GM18498 (cell line): ENCODE measurements around the gene NEDD1.

Experiments used
- ATAC-seq: cut with Tn5 transposase; IDR thresholded peaks from one replicate; pipeline ENCODE4 v1.9.1; 2021; ENCODE audit warnings: mild to moderate bottlenecking, moderate library complexity; ENCODE audit not compliant: unreplicated experiment

The NEDD1 gene

DNA sequence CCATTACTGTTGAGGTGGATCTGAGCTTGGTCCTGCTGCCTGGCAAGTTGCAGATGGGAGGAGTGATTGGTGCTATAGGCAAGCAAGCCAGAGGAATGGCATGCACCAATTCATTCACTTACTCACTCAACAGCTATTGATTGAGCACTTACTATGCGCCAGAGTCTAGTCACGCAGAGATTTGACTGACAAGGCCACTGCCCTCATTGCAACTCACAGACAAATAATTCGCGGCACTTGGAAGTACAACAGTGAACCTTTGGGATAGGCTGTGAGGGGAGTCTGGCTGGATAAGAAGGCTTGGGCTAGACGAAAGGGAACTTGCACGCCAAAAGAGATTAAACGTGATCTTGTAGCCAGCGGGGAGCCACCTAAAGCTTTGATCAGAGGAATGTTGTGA is 96.2 kb downstream of the NEDD1 start:
- no peak for ATAC-seq
